BJ (cell line): ENCODE results near the gene GPR107. TPM values are rescaled to one million over a fixed set of nuclear protein-coding genes. Genes with fewer than 3 reads are reported as not detected.

Experiments used
- CTCF ChIA-PET: fragments of 350-600 bp; formaldehyde crosslinking; extraction: SDS; loops from one replicate; lab custom pipeline; 2021; ENCODE audit warnings: antibody characterized with exemption, inconsistent platforms; lab: Yijun Ruan, JAX
- POLR2A ChIA-PET: fragments of 300-600 bp; sonication (Branson Sonifier 250); formaldehyde crosslinking; extraction: SDS; loops from one replicate; lab custom pipeline; 2021; ENCODE audit warnings: antibody characterized with exemption; lab: Charles Lee
- DNase-seq: peaks from one replicate; pipeline ENCODE4 v3.0.0-alpha.2; 2011; ENCODE audit warnings: low read depth
- H3K27me3 ChIP-seq: 2 replicates; pipeline ENCODE4 v1.6.0; 2011; ENCODE audit warnings: low read length; ENCODE audit not compliant: control insufficient read depth, insufficient read depth
- H3K36me3 ChIP-seq: 2 replicates; pipeline ENCODE4 v1.5.1; 2011; ENCODE audit warnings: low read length; ENCODE audit not compliant: control insufficient read depth, insufficient read depth
- H3K4me3 ChIP-seq: 2 replicates; pipeline ENCODE4 v1.5.1; 2011; ENCODE audit warnings: low read depth, mild to moderate bottlenecking, control low read depth, low read length
- CTCF ChIP-seq: IDR thresholded peaks from 2 replicates; pipeline ENCODE4 v1.5.1; 2011; ENCODE audit warnings: low read depth, mild to moderate bottlenecking, control low read depth, inconsistent platforms, low read length, moderate library complexity; ENCODE audit not compliant: insufficient read depth
- polyA plus RNA-seq: library from polyadenylated mRNA; depleted of rRNA; stranded (reverse); fragments of >200 nt; gene quantifications from 2 replicates; pipeline ENCODE4 v1.2.3, GENCODE V29; 2011

GPR107 gene
- polyA plus RNA-seq, 1 experiment = 32.5 TPM

GRCh38 chr9:130159915-130160670 is 106.4 kb downstream of the GPR107 start:
- CTCF ChIA-PET = interaction anchor here (1.8 kb wide), 1 partner anchor 76 kb away, joined by 4 read pairs; no protein-coding TSS in a partner anchor
- POLR2A ChIA-PET = no interaction called here
- no peak for DNase-seq
- Histone ChIP-seq H3K27me3 (no peaks in the 10 kb centered on the region), H3K4me3 (no peak overlapping the region), H3K36me3 (no peaks in the 10 kb centered on the region)
- TF ChIP-seq CTCF = no peak

GRCh38 chr9:130160862-130161470 is 107.3 kb downstream of the GPR107 start:
- no peaks in the 10 kb centered on the region for H3K36me3 ChIP-seq
- DNase-seq = no peak
- no peak for TF ChIP-seq CTCF
- no peaks in the 10 kb centered on the region for H3K27me3 ChIP-seq
- ChIA-PET POLR2A (no interaction called here), CTCF (interaction anchor here (1.8 kb wide), 1 partner anchor 75 kb away, joined by 4 read pairs; no protein-coding TSS in a partner anchor)
- H3K4me3 ChIP-seq = no peak overlapping the region

GRCh38 chr9:130165579-130165978 is 111.9 kb downstream of the GPR107 start:
- Histone ChIP-seq H3K36me3 (no peaks in the 10 kb centered on the region), H3K4me3 (no peak overlapping the region), H3K27me3 (no peaks in the 10 kb centered on the region)
- no peak for TF ChIP-seq CTCF
- ChIA-PET POLR2A (no interaction called here), CTCF (interaction anchor here (0.7 to 1.5 kb wide), 3 partner anchors 9 to 78 kb away, joined by 3 to 6 read pairs (median 4); no protein-coding TSS in a partner anchor)
- no peak for DNase-seq

- no peak for TF ChIP-seq CTCF
- Histone ChIP-seq H3K36me3 (no peaks in the 10 kb centered on the region), H3K4me3 (no peak overlapping the region), H3K27me3 (no peaks in the 10 kb centered on the region)
- ChIA-PET POLR2A (no interaction called here), CTCF (interaction anchor here (0.7 to 1.5 kb wide), 2 partner anchors 9 to 75 kb away, joined by 4 to 6 read pairs; no protein-coding TSS in a partner anchor)
- no peak for DNase-seq
Observed at GRCh38 chr9:130166399-130166798, 112.7 kb downstream of the GPR107 start.

- CTCF ChIA-PET = interaction anchor here (0.9 to 1.3 kb wide), 2 partner anchors 11 to 13 kb away, joined by 3 read pairs; no protein-coding TSS in a partner anchor
- Histone ChIP-seq H3K27me3 (no peaks in the 10 kb centered on the region), H3K36me3 (no peaks in the 10 kb centered on the region), H3K4me3 (no peak overlapping the region)
- POLR2A ChIA-PET = no interaction called here
- no peak for TF ChIP-seq CTCF
- no peak for DNase-seq
Observed at GRCh38 chr9:130167927-130168326, 114.2 kb downstream of the GPR107 start.
